ENCODE data around the gene SAMD4A.

Gene SAMD4A

DNA sequence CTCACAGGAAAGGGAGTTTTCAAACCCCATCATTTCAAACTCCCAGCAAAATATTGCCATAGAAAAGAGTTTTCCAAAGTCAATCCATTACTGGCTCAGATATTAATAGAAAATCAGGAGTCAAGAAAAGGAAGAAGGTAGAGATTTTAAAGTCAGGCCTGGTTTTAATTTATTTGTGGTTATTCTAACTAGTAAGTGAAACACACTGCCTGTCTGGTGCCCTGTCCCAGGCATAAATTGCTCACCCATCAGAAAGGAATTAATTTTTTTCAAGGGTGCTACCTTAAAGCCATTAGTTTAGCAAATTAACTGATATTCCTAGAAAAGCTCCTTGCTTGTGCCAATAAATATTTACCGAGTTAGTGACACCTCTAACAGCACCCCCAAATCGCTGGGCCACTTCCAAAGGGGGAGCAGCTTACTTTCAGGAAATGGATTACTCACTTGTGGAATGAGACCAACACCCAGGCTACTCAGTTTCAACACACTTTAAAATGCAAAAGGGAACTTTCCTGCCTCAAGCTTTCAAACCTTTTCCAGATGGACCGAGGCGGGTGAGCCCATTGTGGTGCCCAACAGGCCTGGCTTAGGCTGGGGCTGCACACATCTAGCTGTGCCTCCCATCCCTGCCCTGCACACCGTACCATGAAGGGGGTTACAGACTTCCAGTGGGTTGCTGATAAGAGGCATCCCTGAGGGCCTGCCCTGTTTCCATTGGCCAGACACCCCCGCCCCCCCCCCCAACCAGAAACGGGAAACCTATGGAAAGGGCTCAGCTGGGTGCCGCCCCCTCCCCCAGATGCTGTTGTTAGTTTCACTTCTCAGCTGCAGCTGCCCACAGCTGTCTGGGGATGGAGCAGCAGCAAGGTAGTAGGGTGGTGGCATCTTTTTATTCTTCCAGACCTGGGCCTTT, 117.2 kb downstream of the SAMD4A start:
- no peak for DNase-seq (ENCODE audit: low read depth, low spot score)

DNA sequence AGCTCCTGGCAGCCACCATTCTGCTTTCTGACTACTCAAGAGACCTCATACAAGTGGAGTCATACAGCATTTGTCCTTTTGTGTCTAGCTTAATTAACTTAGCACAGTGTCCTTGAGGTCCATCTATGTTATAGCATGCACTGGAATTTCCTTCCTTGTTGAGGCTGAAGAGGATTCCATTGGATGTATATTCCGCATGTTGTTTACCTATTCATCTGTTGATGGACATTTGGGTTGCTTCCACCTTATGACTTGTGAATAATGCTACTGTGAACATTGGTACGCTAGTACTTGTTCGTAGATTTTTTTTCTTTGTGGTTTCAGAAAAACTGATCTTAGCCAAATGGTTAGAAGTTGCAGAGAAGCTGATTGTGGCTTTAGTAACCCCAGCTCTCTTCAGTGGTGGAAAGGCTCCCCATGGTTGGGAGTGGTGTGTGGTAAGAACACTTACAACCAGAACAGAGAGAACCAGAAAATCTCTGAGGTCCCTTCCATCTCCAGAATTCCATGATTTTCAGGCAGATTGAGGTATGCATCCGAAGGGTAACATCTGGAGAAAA, 118.4 kb downstream of the SAMD4A start:
- no peak for DNase-seq (ENCODE audit: low read depth, low spot score)

DNA sequence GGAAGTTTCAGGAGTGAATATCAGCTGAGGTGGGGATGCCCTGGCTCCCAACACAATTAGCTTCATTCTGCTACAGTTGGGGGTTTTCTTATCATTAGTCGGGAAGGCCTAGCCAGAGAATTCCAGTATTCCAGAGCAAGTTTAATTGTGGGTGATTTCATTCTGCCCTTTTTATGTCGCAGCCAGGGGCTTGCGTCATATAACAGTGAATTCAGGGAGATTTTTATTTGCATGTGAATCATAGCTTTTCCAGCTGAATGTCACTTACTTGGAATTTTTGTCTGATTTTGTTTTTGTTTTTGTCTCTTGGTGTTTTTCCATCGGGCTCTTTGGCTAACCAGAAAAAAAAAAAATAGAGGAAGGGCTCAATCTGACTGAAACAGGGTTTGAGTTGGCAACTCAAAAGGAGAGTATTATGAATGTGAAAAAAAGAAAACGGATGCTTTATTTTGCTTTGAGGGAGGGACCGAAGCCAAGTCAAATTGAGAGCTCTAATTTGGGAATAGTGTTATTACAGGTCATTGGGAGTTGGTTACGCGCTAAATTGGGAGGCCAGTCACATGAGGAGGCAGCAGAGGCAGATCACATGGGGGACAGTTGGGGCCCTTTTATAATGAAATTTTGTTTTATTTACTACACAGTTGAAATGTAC, 119.4 kb downstream of the SAMD4A start:
- no peak for DNase-seq (ENCODE audit: low read depth, low spot score)

DNA sequence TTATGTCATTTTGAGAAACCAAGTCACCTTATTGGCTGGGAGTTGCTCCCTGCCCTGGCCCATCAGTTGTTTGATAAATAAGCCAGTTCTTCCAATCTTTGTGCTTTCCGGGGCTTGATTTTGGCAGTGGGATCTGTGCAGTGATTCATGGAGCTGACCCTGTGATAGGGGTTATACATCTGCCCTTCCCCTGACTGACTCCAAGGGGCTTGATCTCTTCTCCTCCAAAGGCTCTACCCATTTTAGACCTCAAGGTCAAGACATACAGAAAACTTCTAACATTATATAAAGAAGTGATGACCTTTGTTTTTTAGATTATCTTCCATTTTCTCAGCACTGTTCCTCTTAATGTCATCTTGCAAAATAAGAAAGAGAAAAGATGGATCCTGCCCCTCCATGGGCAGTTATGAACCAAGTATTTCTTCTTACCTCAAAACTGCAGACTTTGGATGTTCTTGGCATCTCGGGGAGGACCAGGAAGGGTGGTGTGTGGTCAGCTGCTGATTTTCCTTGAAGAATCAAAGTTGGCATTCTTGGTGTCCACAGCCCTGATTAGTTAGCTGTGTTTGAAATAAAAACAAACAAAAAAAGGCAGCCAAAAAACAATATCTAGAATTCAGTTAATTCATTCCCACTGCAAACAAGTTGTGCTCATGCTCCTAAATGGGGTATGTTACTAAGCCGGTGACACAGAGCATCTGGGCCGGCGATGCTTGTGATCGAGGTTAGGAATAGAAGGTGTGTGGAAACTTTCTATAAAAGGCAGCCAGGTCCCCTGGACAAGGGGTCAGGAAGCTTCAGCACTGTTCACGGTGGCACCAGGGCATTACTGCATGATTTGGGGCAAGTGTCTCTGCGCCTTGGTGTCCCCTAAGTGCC, 120.2 kb downstream of the SAMD4A start:
- DNase-seq (ENCODE audit: low read depth, low spot score) = no peak

DNA sequence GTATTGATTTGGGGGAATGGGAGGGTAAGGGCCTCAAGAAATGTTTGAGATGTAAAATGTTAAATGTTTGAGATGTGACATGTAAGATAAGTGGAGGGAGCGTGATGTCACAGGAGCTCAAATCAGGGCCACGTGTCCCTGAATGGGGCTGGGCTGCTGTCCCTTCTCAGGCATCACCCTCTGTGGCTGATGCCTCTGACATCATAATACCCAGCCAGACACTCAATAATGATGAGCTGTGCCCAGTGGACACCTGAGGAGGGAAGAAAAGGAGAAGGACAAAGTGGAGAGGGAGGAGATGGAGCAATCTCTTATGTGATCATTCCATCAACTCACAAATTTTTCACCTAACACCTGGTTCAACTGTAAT, 120.8 kb downstream of the SAMD4A start:
- no peak for DNase-seq (ENCODE audit: low read depth, low spot score)

DNA sequence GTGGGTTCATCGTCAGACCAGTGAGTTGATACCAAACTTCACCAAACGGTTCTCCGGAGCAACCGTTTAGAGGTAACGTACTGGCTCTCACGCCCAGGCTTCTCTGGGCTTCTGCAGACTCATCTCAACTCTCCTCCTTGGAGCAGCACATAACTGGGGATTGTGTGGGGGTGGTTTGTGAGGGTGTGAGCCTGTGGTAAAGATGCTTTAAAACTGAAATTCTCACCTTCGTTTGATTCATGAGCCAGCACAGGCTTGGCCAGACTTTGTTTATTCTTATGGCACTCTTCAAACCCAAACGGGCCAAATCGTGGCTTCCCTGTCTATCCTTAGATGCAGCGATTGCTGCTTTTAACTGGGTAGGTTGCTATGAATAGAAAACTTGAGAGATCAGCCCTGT, 121.3 kb downstream of the SAMD4A start:
- DNase-seq (ENCODE audit: low read depth, low spot score) = no peak

DNA sequence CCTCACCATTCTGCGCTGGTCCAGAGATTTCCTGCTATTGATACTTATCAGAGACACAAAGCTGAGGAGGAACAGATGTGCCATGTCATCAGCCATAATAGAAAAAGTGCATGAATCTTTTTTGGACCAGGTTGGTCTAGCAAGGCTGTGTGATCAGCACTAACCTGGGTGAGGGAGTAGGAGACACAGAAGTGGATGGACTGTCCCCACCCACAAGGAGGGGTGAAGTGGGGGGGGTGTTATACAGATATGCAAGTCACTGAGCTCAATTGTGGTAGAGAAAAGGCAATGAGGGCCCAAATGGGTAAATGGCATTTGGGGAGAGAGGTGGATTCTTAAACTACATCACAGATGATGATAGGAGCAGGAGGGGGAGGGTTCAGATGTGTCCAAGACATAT, 123.0 kb downstream of the SAMD4A start:
- DNase-seq (ENCODE audit: low read depth, low spot score) = no peak

DNA sequence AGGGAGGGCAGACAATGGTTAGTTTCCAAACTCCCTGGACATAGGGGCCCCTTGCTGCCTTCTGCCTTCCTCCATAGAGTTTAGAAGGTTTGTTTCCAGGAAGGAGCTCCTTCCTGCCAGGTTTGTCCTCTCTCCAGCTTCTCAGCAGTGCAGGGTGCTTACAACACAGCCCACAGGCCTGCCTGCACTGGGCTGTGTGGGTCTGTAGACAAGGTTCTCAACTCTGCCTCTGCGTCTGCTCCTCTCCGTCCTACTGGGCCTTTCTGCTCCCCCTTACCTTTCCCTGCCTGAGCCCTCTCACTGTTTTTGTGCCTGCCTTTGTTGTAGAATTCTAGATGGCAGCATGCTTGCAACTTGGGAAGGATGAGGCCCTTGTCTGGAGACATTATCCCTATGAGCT, 124.0 kb downstream of the SAMD4A start:
- no peak for DNase-seq (ENCODE audit: low read depth, low spot score)

DNA sequence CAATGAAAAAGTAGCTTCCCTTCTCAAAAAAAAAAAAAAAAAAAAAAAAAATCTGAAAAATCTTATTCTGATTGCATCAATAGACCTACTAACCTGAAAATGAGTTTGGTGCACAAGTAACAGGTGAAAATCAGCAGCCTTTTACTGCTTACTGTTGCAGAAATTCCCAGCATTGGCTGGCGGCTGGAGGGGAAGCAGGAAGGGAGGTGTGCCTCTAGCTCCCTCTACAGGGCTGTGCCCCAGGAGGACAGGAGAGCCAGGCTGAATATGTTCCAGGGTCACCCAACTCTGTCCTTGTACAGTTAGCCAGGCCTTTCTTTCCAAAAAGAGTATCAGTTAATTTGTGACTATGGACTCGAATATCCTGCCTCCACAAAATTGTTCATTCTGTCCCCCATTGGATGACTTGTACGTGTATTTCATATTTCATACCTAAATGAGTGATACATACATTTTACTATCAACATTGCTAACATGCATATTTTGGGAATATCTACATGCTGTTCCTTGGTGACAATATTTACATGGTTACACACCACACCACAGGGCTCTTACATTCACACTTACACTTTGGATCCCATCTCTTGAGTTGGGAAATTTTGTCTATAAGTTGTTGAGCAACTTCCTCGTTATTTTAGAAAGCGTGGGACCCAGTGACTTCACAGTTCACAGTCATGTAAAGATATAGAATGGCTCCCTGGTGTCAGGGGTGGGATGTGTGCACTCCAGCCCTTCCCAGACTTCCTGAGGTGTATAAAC, 124.8 kb downstream of the SAMD4A start:
- no peak for DNase-seq (ENCODE audit: low read depth, low spot score)

DNA sequence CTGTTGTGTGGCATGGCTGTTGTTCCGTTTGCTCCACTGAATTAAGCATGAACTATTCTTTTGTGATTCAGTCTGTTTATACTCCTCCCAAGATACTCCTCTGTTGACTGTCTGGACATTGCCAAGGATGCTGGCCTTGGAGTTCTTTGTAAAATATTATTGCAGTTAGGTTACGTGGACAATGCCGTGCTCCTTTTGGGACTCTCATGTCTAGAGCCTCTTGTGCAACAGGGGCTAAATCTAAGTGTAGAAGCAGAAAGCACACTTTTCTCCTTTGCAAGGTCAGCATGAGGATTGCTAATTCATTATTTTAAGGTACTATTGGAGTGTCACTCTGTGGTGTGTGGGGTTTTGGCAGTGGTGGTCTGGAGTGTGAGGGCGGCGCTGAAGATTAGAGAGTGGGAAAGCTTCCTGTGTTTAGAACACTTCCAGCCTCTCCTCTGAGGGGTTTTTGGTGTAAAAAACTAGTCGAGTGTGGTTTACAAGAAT, 125.4 kb downstream of the SAMD4A start:
- no peak for DNase-seq (ENCODE audit: low read depth, low spot score)

DNA sequence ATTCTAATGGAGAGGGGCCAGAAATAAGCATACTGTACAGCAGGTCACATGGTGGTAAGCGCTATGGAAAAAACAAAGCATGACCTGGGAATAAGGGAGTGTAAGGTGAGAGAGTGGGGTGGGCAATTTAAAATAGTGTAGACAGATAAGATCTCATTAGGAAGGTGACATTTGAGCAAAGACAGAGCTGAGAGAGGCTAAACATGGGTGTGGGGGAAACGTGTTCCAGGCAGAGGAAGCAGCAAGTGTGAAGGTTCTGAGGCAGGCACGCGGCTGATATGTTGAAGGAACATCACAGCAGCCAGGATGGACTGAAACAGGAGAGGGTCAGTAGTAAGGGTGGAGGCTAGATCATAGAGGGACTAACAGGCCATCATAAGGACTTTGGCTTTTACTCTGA, 126.8 kb downstream of the SAMD4A start:
- DNase-seq (ENCODE audit: low read depth, low spot score) = no peak

DNA sequence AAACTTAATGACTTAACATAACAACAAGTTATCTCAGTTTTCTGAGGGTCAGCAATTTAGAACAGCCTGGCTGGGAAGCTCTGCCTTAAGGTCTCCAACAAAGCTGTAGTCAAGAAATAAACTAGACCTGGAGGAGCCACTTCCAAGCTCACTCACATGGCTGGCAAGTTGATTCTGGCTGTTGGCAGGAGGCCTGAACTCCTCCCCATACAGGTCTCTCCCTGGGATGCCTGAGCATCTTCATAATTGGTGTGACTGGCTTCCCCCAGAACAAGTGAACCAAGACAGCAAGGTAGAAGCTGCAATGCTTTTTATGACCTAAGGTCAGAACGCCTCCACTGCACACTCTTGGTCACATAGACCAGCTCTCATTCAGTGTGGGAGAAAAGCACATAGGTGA, 128.3 kb downstream of the SAMD4A start:
- no peak for DNase-seq (ENCODE audit: low read depth, low spot score)

DNA sequence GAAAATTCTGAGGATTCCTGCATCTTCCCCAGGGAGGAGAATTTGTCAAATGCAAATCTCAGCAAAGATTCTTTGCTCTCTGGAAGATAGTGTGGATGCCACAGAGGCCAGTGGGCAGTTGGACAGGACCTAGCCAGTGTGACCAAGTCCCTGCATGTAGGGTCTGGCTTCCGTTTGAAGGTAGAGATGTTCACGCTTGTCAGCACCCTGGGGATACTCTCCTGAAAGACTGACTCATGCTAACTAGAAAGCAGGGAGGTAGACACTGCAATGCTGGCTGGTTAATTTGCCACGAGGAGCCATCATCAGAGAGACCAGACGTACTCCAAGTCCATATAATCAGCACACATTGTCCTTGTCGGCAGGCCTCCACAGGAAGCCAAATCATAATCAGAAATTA, 130.1 kb downstream of the SAMD4A start:
- DNase-seq (ENCODE audit: low read depth, low spot score) = no peak

DNA sequence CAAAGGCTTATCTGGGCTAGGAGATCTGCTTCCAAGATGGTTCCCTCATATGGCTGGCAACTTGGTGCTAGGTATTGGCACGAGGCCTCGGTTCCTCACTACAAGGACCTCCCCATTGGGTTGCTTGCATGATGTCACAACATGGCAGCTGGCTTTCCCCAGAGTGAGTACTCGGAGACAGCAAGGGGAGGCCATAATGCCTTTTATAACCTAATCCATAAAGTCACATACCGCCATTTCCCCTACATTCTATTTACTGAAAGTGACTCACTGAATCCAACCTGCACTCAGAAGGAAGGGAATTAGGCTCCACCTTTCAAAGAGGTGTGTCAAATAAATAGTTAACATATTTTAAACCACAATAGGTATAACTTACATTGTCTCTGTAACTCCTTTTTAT, 130.9 kb downstream of the SAMD4A start:
- no peak for DNase-seq (ENCODE audit: low read depth, low spot score)

DNA sequence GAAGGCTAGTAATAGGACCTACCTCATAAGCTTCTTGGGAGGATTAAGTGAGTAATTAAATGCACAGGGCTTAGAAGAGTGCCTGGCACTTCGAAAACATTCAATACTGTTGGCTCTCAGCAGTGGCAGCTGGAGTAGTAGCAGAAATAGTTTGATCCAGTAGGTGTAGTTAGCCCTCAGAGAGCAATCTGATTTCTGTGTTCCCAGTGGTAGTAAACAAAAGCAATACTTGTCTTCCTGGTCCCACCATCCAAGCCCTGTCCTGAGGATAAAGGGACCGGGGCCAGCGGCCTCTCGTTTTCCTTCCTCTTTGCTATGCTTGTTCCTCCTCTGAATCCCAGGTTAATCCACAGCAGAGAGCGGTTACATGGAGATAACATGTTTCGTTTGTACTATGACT, 131.6 kb downstream of the SAMD4A start:
- no peak for DNase-seq (ENCODE audit: low read depth, low spot score)

DNA sequence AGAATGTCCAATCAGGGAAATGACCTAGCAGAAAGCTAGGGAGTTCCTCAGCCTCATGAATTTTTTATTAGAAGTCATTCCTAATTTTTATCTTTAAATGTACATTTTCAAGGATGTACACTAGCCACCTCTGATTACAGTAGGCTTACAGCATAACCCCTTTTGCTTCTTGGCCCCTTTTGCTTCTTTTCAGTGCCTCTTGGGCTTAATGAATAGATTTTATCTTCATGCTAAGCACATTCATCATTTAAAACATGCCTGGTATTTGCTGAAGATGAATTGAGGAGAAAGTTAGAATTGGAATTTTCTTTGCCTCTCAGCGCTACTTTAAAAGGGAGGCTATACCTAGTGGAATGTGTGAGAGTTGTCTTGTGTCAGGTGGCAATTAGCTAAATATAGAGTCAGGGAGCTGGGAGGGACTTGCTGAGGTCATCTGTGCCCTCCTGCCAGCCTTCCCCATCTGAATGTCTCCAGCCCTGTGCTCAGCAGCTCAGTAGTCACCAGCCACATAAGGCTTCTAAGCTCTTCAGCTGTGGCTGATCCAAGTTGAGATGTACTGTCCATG, 132.1 kb downstream of the SAMD4A start:
- no peak for DNase-seq (ENCODE audit: low read depth, low spot score)

DNA sequence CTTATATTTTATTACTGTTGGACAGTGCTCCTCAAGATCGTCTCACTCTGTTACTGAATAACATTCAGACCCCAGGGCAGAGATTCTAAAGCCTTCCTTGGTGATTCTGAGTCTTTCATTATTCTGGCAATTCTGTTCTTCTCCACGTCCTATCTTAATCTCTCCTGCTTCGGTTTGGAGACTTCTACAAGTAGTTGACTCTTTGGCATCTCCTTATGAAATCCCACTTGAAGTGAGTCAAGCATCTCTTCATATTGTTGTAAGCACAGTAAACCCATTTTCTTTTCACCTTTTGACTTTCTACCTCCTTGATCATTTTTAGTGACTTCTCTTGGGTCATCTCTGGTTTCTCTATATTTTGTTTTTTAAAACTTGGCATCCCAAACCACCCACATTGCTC, 132.8 kb downstream of the SAMD4A start:
- no peak for DNase-seq (ENCODE audit: low read depth, low spot score)

DNA sequence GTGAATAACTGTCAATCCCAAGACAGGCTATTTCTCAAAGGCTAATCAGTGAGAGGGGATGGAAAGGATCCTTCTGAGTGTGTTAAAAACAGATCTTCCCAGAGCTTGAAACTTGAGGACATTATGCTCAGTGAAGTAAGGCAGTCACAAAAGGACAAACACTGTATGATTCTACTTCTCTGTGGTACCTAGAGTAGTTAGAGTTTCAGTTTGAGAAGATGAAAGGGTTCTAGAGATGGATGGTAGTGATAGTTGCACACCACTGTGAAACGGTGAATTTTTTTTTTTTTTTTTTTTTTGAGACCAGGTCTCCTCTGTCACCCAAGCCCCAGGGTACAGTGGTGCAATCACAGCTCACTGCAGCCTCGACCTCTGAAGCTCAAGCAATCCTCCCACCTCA, 133.8 kb downstream of the SAMD4A start:
- no peak for DNase-seq (ENCODE audit: low read depth, low spot score)

DNA sequence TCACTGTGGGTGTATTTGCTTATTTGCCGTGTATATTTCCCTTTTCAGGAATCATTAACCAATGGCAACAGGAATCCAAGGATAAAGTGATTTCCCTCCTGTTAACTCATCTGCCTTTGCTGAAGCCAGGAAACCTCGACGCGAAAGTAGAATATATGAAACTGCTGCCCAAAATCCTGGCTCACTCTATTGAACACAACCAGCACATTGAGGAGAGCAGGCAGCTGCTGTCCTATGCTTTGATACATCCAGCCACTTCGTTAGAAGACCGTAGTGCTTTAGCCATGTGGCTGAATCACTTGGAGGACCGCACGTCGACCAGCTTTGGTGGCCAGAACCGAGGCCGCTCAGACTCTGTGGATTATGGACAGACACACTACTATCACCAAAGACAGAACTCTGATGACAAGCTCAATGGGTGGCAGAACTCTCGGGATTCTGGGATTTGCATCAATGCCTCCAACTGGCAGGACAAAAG, 135.1 kb downstream of the SAMD4A start:
- no peak for DNase-seq (ENCODE audit: low read depth, low spot score)

DNA sequence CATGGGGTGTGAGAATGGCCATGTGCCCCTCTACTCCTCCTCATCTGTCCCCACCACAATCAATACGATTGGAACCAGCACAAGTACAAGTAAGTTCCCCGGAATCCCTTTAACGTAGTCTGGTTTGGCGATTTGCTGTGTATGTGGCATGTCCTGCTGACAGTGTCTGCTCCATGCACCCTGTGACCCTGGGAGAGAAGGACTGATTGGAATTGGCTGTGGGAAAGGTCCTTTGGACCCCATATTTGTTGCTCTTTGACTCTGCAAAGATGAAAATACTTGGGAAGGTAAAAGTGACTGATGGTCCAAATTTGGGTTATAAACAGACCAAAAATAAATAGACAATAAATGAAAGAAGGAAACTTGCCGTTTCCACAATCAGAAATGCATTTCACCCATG, 135.6 kb downstream of the SAMD4A start:
- DNase-seq (ENCODE audit: low read depth, low spot score) = no peak

DNA sequence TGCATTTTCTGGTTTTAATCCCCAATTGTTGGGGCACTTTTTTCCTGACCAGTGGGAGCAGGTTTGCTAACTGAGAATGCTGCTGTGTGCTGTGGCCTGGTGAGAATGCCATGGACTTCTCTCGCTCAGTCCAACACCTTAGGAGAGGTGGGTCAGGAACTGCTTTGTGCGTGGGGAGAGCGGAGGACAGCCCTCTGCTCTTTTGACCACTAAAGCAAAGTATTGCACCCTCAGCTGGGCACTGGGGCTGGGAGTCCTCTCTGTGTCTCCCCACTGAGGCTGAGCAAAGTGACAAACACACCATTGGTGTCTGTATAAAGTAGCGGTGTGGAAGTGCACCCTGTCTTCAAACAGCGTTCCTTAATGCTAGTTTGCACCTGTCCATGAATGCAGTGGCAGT, 136.2 kb downstream of the SAMD4A start:
- no peak for DNase-seq (ENCODE audit: low read depth, low spot score)

Measured in activated naive CD8-positive, alpha-beta T cell treated with anti-CD3 and anti-CD28 coated beads, Interleukin-2, amount 50 U/mL, for 16 hours (primary cell).